ENCODE results near the gene MAL. TPM values are rescaled to one million over a fixed set of nuclear protein-coding genes. Genes with fewer than 3 reads are reported as not detected.

The MAL gene
- total and polyA plus RNA-seq, 2 of the 4 experiments (the other 2 are of a cell fraction) = not detected

- no peak overlapping the region for H3K4me2 ChIP-seq (ENCODE audit: low read depth, low read length)
- no peak overlapping the region for H3K18ac ChIP-seq (ENCODE audit: low read depth, low read length)
- H3K4me1 ChIP-seq (ENCODE audit: control insufficient read depth, insufficient read depth, low read length) = no peaks in the 10 kb centered on the region
- intact Hi-C loops (cut with micrococcal nuclease) (no loop called here), dilution Hi-C loops (cut with HindIII; ENCODE audit: low sequenced_read_pairs, unreplicated experiment) (no loop called here), in situ Hi-C loops (cut with MboI; ENCODE audit: low sequenced_read_pairs) (no loop called here)
- no peak overlapping the region for H3K27ac ChIP-seq (ENCODE audit: insufficient read depth, low read length)
- CTCF ChIA-PET = no interaction called here
- ATAC-seq (ENCODE audit: low read depth) = no peak
- no peak overlapping the region for H3K14ac ChIP-seq (replicated peaks; ENCODE audit: low read depth, low read length)
- H3K9me1 ChIP-seq (ENCODE audit: insufficient read depth, low read length) = no peaks in the 10 kb centered on the region
- TF ChIP-seq RAD21 (IDR thresholded peaks at IDR 0.05; ENCODE audit: low read length) (no peak), BHLHE40 (IDR thresholded peaks at IDR 0.05; ENCODE audit: low read depth, low read length) (no peak), MXI1 (IDR thresholded peaks at IDR 0.05; ENCODE audit: borderline replicate concordance, low read depth, low read length) (no peak), POLR2A (IDR thresholded peaks at IDR 0.05; ENCODE audit: low read depth, low read length) (no peak), MAFK (IDR thresholded peaks at IDR 0.05; ENCODE audit: low read depth, low read length) (no peak), RCOR1 (IDR thresholded peaks at IDR 0.05; ENCODE audit: insufficient replicate concordance, low read length) (no peak), FOS (IDR thresholded peaks at IDR 0.05; ENCODE audit: low read depth, low read length) (no peak), MAZ (IDR thresholded peaks at IDR 0.05; ENCODE audit: borderline replicate concordance, low read depth, low read length) (no peak), CHD1 (IDR thresholded peaks at IDR 0.05; ENCODE audit: low read depth, low read length) (no peak), ELK1 (IDR thresholded peaks at IDR 0.05; ENCODE audit: borderline replicate concordance, low read depth, low read length) (no peak), USF2 (IDR thresholded peaks at IDR 0.05; ENCODE audit: low read depth, low read length) (no peak), NFE2L2 (IDR thresholded peaks at IDR 0.05; ENCODE audit: low read depth, low read length) (no peak), CTCF (conservative IDR thresholded peaks at IDR 0.05; ENCODE audit: low read depth, low read length) (no peak), SMC3 (IDR thresholded peaks at IDR 0.05; ENCODE audit: low read depth, low read length) (no peak), CEBPB (IDR thresholded peaks at IDR 0.05; ENCODE audit: low read depth, low read length) (no peak), RFX5 (IDR thresholded peaks at IDR 0.05; ENCODE audit: low read depth, low read length) (no peak)
- H3K9me3 ChIP-seq (ENCODE audit: control insufficient read depth, insufficient read depth, low read length) = no peaks in the 10 kb centered on the region
- BruUV-seq (replicated peaks) = no TSS peak
- H3K23ac ChIP-seq (ENCODE audit: low read depth, low read length) = no peak overlapping the region
- H3K79me1 ChIP-seq (ENCODE audit: low read depth in 1 of 2, low read length in 2 of 2) = no peaks in the 10 kb centered on the region
- POLR2A ChIA-PET (ENCODE audit: unreplicated experiment) = no interaction called here
- no peaks in the 10 kb centered on the region for H3K36me3 ChIP-seq (ENCODE audit: control insufficient read depth, insufficient read depth, low read length)
- H3K4ac ChIP-seq (ENCODE audit: low read depth, low read length) = no peak overlapping the region
- H4K5ac ChIP-seq (ENCODE audit: low read depth, low read length) = no peak overlapping the region
- no peak overlapping the region for H3K4me3 ChIP-seq (ENCODE audit: insufficient read depth, low read depth, low read length)
- no peak overlapping the region for H2BK120ac ChIP-seq (ENCODE audit: low read depth, low read length)
- no peak overlapping the region for H2BK20ac ChIP-seq (ENCODE audit: low read depth, low read length)
- H3K56ac ChIP-seq (ENCODE audit: extremely low read depth, insufficient read depth, low read length) = no peak overlapping the region
- no peak overlapping the region for H2AFZ ChIP-seq (replicated peaks; ENCODE audit: low read length, poor library complexity)
- H2AK5ac ChIP-seq (ENCODE audit: low read depth, low read length) = no peak overlapping the region
- WGBS, 2 experiments (ENCODE audit: extremely low coverage in 2 of 2, insufficient read length in 1 of 2) = no CpG with 5 or more reads among the region's 9 CpGs
- no peak overlapping the region for H4K91ac ChIP-seq (ENCODE audit: insufficient read depth, low read depth, low read length)
- H2AK9ac ChIP-seq (replicated peaks; ENCODE audit: low read depth, low read length, poor library complexity) = no peak overlapping the region
- no peak overlapping the region for H4K8ac ChIP-seq (ENCODE audit: low read depth in 2 of 2, low read length in 2 of 2)
- no peak overlapping the region for H3K9ac ChIP-seq (ENCODE audit: low read depth, low read length)
- no peaks in the 10 kb centered on the region for H4K20me1 ChIP-seq (ENCODE audit: insufficient read depth, low read length)
- no peak for DNase-seq
- no peak overlapping the region for H2BK5ac ChIP-seq (ENCODE audit: low read depth, low read length, poor library complexity, severe bottlenecking)
- H3K27me3 ChIP-seq (ENCODE audit: control insufficient read depth, insufficient read depth, low read length) = peaks cover 20% of the 10 kb centered on the region
- no peak overlapping the region for H2BK15ac ChIP-seq (ENCODE audit: low read depth, low read length)
Observed at GRCh38 chr2:95069465-95069864, 44.0 kb downstream of the MAL start.

Measured in IMR-90 (cell line).